Femur (tissue), 1 donor: ENCODE measurements around the gene TSEN54.

Experiments
- DNase-seq: peaks from one replicate; pipeline ENCODE4 v3.0.0-alpha.2; 2017

Gene TSEN54

DNA sequence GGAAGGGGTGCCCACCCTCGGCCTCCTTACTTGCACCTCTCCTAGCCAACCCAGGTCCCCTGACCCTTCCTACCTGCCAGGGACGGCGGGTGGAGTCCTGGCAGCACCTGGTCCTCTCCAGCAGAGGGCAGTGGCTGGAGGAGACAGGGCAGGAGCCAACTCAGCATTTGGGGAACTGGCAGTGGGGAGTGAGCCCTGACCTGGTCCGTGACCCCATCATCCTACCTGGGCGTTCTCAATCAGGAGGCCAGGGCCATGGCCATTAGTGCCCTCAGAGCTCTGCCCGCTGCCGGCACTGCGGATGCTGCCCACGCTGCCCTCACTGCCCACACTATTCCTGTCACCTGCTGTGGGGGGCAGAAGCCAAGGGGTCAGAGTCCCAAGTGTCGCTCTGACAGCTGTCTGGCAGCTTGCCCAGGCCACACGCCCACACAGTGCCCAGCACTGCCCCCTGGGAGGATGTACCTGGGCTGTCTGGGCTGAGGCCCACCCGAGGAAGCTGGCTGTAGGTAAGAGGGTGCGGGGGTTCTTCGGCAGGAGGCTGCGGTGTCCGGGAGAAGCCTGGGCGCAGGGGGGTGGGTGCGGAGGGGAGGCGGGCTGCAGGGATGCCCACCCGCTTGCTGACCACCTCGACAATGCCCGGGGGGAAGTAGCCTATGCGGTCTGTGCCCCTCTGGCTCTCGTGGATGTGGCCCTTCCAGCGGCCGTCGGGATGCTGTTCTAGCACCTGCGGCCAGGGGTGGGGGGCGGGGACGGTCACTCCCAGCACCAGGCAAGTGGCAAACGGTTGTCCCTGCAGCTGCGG lies 11.8 kb upstream of the TSEN54 start:
- peak; percentile 46 for DNase-seq

DNA sequence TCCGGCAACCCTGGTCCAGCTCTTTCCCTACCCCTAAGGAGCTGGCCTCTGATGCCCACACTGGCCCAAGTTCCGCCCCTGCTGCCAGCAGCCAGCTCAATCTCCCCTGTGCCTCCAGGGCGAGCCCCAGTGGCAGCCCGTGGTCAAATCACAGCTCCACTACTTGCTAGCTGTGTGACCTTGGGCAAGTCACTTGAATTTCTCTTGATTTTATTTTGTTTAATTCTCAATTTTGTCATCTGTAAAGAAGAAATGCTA lies 11.2 kb upstream of the TSEN54 start:
- no peak for DNase-seq

- DNase-seq, result no peak
Measured at GRCh38 chr17:75505640-75506039, 10.7 kb upstream of the TSEN54 start.

GRCh38 chr17:75506134-75506533 lies 10.2 kb upstream of the TSEN54 start:
- DNase-seq, result no peak

- DNase-seq, result no peak
Measured at GRCh38 chr17:75506888-75507287, 9.4 kb upstream of the TSEN54 start.

GRCh38 chr17:75507733-75508719 lies 8.3 kb upstream of the TSEN54 start:
- peak; percentile 40 for DNase-seq

DNA sequence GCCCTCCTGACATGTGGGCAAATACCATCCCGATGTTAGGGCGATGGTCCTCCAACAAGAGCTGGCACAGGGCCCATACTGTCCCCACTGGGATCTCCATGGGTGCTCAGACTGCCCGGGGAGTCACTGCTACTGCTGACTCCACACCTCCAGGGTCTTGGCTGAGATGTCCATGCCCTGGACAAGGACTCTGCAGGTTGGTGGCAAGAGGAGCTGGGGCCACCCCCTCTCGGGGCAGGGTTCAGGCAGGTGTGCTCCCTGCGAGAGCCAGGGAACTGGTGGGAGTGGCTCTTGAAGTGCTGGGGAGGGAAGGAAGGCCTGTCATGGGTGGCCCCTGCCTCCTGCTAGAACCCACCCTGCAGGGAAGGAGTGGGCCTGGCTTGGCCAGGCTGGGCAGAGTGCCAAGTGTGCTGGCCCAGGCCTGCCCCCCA lies 7.4 kb upstream of the TSEN54 start:
- peak; percentile 33 for DNase-seq

DNA sequence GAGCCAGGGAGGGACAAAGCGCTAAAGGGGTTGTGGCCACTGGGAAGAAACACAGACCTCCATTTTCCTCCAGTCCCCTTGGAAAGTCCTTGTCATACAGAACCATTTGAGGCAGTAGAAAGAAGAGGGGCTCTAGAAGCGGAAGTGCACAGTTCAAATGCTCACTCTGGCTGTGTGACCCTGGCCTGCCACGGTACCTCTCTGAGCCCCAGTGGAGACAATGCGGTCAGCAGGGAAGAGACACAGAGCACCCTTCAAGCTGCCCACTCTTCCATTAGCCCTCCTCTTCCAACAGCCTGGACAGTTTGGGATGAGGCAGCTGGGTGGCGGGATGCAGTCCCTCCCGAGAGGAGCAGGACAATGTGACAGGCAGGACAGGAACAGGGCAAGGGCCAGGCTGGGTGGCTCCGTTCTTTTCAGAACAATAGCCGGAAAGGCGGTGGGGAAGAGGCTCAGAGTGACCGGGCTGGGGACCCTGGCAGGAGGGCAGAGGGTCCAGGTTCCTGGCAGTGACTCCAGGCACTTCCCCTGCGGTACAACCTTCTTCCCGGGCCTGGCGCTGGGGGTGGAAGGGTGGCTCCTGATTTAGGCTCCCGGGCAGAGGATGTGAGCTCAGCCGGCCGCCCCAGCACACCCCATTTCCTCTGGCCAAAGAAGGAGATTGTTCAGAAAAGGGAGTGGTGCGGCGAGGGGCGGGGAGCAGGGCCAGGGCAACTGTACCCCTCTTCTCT lies 6.6 kb upstream of the TSEN54 start:
- peak; percentile 50 for DNase-seq

DNA sequence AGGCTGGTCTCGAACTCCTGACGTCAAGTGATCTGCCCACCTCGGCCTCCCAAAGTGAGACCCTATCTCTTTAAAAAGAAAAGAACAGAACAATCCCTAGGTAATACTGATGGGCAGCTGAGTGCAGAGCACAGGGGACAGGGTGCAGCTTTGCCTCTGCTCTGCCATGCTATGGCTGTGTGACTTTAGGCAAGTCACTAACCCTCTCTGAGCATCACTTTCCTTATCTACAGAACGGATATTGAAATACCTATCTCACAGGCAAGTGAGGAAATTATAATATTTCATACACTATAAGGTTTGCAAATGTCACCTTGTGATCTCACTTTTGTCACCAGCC lies 5.1 kb upstream of the TSEN54 start:
- DNase-seq, result no peak

DNA sequence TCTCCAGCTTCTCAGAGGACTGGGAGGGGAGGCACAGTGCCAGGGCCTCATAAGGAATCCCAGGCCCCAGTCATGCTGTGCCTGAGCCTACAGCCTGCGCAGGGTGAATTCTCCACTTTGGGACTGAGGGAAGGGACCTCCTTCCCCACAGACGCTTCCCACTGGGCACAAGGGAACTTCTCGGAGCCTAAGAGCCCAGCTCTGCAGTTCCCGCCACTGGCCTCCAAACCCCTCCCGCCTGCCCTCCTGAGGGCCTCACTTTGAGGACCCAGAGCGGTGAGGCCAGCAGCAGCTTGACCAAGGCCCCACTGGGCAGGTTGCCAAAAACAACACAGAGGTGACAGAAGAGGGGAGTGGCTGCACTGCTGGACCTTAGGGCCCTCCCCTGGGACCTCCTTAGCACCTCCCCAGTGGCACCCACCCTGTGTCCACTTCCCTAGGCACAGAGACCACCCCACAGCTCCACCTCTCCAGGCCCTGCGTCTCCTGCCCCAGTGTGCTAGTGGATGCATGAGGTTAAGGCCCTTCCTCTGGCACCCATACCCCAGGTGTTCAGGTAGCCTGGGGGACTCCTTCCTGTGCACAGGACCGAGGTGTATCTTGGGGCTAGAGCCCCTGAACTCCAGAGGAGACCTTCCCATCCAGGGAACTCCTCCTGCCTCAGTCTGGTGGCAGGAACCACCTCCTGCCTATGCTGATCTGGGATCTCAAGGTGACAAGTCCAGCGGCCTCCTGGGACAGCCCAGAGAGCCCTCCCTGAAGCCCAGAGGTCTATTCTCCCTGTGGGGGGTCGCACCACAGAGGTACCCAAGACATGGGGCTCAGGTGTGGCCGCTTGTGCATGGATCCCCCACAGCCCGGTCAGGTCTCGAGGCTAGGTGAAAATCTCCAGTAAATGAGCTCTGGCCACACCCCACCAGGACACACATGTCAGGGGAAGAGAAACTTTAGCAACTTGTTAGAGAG lies 4.4 kb upstream of the TSEN54 start:
- DNase-seq, result peak; percentile 54

GRCh38 chr17:75512926-75513640 lies 3.2 kb upstream of the TSEN54 start:
- DNase-seq, result no peak

DNA sequence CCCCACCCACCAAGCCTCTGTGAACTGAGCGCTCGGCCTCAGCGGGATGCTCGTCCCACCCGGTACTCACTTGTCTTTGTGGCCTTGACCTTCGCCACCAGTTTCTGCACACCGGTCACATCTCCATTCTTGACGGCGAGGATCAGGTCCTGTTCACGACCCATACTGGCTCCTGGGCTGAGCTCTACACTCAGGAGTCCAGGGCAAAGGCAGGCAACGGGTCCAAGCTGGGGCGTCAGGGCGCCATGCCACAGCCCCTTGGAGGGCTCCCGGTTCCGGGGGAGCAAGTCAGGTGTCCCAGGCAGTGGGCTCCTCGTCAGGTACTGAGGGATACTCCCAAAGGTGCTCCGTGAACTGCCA lies 2.7 kb upstream of the TSEN54 start:
- peak; percentile 36 for DNase-seq

DNA sequence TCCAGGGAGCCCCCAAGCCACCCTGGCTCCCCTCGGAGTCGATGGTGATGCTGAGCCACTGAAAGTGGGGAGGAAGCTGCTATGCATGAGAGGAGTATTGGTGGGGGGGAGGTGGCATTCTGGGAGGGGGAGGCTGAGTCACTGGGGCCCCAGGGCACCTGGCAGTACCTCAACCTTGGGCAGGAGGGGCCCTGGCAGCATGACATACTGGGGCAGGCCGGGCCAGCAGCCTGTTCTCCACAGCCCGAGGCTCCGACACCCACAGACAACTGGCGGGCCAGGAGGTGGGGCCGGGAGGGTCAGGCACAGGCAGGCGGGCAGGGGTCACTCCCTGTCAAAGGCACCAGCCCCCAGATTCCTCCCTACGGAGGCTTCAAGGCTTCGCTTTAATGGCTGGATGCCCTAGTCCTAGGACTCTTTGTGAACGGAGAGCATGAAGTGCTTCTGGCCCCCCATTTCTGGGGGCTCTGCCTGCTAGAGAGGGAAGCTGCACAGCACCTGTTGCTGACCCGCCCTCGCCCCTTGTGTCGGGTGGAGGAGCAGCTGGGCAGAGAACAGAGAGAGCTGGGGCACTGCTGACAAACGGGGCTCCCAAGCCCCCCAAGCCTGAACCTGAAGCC lies 1.9 kb upstream of the TSEN54 start:
- peak; percentile 45 for DNase-seq

DNA sequence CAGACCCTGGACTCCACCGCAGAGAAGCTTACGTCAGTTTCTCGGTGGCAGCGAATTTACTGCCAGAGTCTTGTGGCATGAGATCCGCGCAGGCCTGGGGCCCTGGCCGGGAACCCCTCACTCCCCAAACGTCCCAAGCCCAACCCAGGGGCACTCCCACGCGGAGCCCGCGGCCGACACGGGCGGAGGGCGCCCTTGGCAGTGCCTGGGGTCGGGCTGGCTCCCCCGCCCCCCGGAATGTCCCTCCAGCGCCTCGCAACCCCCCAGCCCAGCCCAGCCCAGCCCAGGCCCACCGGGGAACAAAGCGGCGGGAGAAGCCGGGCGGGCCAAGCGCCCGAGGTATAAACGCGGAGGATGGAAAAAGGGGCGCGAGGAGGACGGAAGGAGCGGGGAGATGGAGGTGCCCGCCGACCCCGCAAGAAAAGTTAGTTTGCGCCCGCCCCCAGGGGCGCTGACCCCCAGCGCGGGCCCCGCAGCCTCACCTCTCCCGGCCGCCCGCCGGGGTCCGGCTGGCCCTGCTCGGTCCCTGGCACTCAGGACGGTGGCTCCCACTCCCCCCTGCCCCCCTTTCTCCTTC lies 1.3 kb upstream of the TSEN54 start:
- DNase-seq, result peak; percentile 59

DNA sequence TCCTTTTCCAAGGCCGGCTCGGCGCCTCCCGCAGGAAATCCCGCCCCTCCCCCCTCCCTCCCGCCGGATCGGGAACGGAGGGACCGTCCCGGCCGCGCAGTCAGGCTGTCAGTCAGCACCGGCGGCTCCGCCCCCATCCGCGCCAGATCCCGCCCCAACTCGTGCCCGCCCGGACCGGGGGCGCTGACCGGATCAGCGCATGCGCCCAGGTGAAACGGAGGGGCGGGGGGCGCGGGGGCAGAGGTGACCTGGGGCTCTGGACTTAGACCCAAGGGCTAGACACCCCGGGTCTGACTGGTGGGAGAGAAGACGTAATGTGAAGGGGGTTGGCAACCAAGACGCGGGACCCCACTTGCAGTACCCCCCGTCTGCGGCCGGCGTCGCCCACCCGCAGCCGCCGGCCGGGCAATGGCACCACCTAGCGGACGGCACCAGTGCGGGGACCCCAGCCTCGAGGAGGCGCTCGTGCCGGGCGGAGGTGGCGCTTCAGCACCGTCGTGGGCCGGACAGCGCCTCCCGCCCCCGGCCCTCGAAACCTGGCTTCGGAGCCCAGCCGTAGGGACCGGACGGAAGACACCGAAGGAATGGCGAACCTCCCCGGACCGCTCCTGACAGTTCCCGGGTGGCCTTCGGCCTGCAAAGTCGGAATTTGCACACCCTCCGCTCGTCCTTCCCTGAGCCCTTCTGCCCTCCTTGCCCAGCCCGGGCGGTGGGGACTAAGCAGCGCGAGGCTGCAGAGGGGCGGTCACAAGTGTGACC lies 653 bp upstream of the TSEN54 start, which contains the start of gene CASKIN2:
Gene CASKIN2 (minus strand): TSS at position 42 of the 759 bp plus-strand sequence. CDS start 1,733 bp downstream, outside the sequence.
- peak; percentile 97 for DNase-seq

GRCh38 chr17:75516619-75517296 lies 430 bp downstream of the TSEN54 start:
- peak; percentile 64 for DNase-seq

GRCh38 chr17:75517297-75517865 lies 1.1 kb downstream of the TSEN54 start:
- peak; percentile 27 for DNase-seq

DNA sequence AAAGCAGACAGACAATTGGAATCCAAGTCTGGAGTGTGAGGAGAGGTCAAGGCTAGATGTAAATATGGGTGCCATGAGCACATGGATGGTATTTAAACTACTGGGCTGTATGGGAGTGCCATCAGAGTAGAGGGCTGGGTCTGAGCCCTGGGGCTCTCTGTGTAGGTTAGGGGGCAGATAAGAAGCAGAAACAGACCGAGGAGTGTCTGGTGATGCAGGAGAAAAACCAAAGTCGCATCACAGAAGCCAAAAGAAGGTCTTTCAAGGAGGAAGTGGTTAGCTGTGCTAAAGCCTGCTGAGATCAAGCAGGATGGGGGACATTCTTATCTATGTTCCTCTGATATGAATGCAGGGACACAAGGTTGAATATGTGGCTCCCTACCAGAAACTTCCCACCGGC lies 1.9 kb downstream of the TSEN54 start:
- DNase-seq, result no peak
